HG02870 (cell line): Measurements from ENCODE around the gene TPD52L1.
A peak's percentile ranks its signal among the peaks of the same experiment; 100 is the strongest.

Source experiments
- ATAC-seq: cut with Tn5 transposase; IDR thresholded peaks from one replicate; pipeline ENCODE4 v1.9.1; 2021; ENCODE audit warnings: mild to moderate bottlenecking, moderate library complexity; ENCODE audit not compliant: unreplicated experiment

Gene TPD52L1

DNA sequence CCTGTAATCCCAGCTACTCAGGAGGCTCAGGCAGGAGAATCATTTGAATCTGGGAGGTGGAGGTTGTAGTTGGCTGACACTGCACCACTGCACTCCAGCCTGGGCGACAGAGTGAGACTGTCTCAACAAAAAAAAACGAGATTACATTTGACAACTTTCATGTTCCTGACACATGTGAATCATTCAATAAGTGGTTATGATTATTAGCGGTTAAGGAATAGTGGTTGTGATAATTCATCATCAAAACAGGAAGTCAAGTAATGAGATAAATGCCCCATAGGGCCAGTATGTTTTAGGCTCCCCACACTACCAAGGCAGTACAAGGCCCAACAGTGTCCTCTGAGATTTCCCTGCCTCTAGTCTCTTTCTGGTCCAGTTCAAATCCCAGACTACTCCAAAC, 145.7 kb downstream of the TPD52L1 start:
- ATAC-seq = no peak

GRCh38 chr6:125300992-125301434, 147.4 kb downstream of the TPD52L1 start:
- ATAC-seq = no peak

DNA sequence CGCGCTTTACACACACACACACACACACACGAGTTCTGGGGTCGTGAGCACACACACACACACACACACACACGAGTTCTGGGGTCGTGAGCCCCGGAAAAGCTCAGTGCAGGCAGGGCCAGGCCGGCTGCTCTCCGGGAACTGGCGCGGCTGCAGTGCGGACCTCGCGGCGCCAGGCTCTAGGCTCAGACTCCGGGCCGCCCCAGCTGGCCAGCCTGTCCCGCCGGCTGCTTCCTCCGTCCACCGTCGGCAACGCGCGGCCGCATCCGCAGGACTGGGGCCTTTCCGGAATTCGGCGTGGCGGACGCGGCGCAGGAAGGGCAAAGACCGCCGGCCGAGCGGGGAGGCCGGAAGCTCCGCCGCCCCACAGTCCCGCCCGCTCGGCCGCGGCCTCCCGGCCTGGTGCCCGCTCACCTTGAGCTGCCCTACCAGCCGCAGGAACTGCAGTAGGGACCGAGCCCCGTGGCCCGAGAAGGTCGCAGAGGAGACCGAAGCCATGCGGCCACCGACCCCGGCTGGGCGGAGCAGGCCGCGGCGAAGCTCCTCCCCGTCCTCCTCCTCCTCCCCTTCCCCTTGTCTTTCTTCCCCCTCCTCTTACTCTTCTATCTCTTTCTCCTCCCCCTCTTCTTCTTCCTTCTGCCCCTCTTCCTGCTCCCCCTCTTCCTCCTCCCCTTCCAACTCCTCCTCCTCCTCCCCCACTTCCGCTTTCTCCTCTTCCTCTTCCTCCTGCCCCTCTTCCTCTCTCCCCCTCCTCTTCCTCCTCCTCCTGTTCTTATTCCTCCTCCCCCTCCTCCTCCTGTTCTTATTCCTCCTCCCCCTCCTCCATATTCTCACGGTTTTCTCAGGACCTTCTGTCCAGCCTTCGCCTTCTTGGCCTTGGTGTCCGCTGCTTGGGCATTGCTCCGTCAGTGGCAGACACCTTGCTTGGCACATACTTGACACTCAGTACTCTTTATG, 148.1 kb downstream of the TPD52L1 start, which contains the start of gene HDDC2:
Gene HDDC2, minus strand, starts transcription at position 533 of the 957 bp plus-strand sequence. Its CDS starts 35 bp downstream, at position 498.
- peak; percentile 75 for ATAC-seq

GRCh38 chr6:125302840-125303511, 149.4 kb downstream of the TPD52L1 start:
- no peak for ATAC-seq

DNA sequence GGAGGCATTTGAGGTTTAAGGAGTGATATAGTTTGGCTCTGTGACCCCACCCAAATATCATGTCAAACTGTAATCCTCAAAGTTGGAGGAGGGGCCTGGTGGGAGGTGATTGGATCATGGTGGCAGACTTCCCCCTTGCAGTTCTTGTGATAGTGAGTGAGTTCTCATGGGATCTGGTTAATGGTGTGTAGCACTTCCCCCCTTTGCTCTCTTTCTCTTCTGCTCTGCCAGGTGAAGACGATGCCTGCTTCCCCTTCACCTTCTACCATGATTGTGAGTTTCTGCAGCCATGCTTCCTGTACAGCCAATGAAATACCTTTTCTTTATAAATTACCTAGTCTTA, 149.9 kb downstream of the TPD52L1 start:
- ATAC-seq = no peak

DNA sequence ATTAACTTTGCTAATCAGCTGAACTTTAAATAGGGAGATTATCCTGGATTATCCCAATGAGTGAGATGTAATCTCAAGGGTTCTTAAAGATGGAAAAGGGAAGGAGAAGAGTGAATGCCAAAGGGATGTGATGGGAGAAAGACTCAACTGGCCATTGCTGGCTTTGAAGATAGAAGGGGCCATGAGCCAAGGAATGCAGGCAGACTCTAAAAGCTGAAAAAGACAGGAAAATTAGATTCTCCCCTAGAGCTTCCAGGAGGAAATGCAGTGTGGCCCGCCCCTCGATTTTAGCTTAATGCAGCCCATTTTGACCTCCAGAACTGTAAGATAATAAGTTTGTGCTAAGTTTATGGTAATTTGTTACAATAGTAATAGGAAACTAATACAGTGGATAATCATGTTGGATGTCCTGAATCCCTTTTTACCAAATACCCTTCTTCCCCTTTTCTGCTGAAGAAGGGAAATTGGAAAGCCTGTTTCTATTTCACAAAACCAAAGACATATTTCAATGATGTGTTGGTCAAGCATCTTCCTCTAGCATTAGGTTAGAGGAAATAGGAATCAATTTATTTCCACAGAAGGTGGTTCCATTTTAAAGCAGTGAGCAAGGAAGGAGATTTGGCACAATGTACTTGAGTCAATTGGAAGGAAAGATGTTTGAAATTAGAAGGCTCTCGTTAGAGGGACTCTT, 151.5 kb downstream of the TPD52L1 start:
- ATAC-seq = no peak

- no peak for ATAC-seq
These were observed 153.2 kb downstream of the TPD52L1 start for GRCh38 chr6:125306756-125307149.

- no peak for ATAC-seq
These were observed 153.7 kb downstream of the TPD52L1 start for GRCh38 chr6:125307150-125307838.

- ATAC-seq = no peak
These were observed 154.5 kb downstream of the TPD52L1 start for GRCh38 chr6:125307964-125308615.

DNA sequence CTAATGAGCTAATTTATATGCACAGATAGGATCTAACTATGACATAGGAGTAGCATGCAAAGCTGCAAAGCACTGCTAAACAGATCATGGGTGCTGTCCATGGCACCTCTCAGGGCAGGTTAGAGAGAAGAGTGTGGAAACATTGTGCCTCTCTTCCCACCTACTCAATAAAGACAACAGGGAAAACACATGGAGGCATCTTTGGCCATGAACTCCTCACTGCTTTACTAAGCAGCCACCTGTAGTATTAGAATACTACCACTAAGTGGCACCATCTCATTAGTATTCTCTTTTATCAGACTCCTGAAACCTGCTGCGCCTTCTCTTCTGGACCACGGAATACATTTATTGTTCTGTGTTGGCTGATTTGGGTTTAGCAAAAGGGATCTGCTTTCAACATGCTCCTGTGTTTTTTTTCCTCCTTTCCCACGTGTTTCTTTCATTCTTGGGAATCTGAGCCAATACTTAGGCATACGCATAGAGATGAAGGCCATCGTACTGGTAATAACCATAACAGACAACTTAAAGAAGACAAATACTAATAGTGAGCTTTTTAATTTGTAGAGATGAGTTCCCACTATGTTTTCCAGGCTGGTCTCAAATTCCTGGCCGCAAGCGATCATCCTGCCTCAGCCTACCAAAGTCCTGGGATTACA, 157.5 kb downstream of the TPD52L1 start:
- peak; percentile 76 for ATAC-seq

DNA sequence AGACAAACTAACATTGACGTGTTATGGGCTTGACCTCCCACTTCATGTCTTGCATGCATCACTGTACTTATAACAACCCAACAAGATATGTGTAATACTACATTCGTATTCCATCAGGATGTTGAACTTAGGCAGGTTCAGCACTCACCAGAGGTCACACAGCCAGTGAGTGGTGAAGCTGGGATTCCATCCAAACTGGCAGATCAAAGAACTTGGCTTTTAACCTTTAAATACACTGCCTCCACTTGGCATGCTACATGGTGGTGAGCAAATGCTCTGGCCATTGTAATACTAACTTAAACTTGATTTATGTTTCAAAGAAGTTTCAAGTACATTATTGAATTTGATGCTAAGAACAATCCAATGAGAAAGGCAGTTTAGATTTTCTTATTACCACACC, 158.9 kb downstream of the TPD52L1 start:
- ATAC-seq = no peak

DNA sequence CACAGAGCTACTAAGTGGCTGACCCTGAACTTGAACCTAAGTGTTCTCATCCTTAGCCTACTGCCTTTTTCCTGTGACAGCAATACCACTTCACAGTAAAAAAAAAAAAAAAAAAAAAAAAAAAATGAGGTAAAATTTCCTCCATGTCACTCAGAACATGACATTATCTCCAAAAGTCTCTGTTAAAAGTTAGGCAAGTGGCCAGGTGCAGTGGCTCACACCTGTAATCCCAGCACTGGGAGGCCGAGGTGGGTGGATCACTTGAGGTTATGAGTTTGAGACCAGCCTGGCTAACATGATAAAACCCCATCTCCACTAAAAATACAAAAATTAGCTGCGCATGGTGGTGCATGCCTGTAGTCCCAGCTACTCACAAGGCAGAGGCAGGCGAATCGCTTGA, 159.4 kb downstream of the TPD52L1 start:
- ATAC-seq = no peak
